Stimulated activated CD4-positive, alpha-beta T cell treated with anti-CD3 and anti-CD28 coated beads, Interleukin-1b, Interleukin-23, amount 100 ng/mL, for 24 hours (primary cell): ENCODE data around the gene SNURF.
"Not testable (repeated sequence)": the region's sequence is repeated elsewhere in the genome, so short reads cannot be mapped to it uniquely, and the experiment has no call there.

ENCODE experiments used
- DNase-seq, 4 experiments: peaks; one replicate each; pipeline ENCODE4 v3.0.0-alpha.2; 2020; ENCODE audit warnings: low read depth in 4 of 4, low spot score in 1 of 4

Gene SNURF

GRCh38 chr15:24966364-24967103 lies 11.7 kb downstream of the SNURF start:
- DNase-seq, result no peak

- no peak for DNase-seq
Measured at GRCh38 chr15:24971052-24971451, 16.3 kb downstream of the SNURF start.

DNA sequence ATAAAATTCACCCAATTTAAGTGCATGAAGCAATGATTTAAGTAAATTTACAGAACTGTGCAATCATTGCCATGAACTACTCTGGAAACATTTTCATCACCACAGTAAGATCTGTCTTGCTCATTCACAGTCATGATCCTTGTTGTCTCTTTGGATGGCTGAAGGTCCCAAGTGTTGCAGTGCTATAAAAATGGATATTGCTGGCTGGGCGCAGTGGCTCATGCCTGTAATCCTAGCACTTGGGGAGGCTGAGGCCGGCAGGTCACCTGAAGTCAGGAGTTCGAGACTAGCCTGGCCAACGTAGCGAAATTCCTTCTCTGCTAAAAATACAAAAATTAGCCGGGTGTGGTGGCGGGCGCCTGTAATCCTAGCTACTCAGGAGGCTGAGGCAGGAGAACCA lies 17.0 kb downstream of the SNURF start:
- no peak for DNase-seq

DNA sequence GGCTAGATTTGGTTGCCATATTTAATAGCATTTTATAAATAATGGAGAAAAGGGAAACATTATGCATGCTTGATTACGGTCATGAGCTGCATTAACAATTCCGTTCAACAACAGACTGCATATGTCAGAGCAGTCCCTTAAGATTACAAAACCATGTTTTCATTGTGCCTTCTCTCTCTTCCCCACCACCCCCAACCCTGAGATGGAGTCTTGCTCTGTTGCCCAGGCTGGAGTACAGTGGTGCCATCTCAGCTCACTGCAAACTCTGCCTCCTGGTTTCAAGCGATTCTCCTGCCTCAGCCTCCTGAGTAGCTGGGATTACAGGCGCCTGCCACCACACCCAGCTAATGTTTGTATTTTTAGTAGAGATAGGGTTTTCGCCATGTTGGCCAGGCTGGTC lies 17.9 kb downstream of the SNURF start:
- DNase-seq, result not testable (repeated sequence)

- no peak for DNase-seq
Measured at GRCh38 chr15:24976932-24977331, 22.1 kb downstream of the SNURF start.

DNA sequence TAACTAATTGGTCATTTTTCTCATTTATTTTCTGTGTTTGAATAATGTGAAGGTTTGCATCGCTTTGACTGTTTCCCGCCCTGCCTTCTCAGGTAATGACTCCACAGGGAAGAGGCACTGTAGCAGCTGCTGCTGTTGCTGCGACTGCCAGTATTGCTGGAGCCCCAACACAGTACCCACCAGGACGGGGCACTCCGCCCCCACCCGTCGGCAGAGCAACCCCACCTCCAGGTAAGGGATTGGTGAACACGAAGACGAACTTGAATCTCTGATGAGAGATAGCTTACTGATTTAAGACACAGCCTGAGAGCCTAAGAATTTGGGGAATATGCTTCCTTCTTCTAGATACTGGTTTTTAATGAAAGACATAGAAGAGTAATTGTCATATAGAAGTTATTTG lies 22.9 kb downstream of the SNURF start:
- no peak for DNase-seq

- no peak for DNase-seq
Measured at GRCh38 chr15:24985224-24985623, 30.4 kb downstream of the SNURF start.

DNA sequence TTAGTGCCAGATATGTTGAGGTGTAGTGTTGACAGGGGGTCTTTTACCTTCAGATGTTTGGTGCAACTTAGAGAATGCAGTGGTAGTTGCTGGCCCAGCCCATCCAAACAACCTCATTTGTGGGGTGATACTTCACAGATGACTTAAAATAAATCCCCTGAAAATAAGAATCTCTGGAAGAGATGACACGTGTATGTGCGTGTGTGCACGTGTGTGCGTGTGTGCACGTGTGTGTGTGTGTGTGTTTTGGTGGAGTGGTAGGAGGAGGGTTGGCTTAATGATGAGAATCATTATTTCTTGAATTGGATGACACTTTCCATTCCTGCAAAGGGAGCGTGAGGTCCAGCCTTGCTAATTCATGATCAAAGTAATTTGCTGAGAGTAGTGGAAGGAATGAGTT lies 31.9 kb downstream of the SNURF start:
- DNase-seq, result no peak
